ENCODE data around the gene NLGN2.

NLGN2 gene

GRCh38 chr17:7438656-7439460, 31.2 kb downstream of the NLGN2 start:
- DNase-seq = no peak

- DNase-seq = no peak
Observed at GRCh38 chr17:7439462-7440112, 31.9 kb downstream of the NLGN2 start, which contains the start of gene FGF11. Gene FGF11 (plus strand): TSS chr17:7439512. CDS start chr17:7439621, 109 bp downstream.

GRCh38 chr17:7440113-7440833, 32.6 kb downstream of the NLGN2 start:
- peak; percentile 23 to 25 for DNase-seq

GRCh38 chr17:7440834-7441195, 33.2 kb downstream of the NLGN2 start:
- DNase-seq = peak in 1 of 2 experiments; percentile 7

- no peak for DNase-seq
Observed at GRCh38 chr17:7441266-7441665, 33.6 kb downstream of the NLGN2 start.

GRCh38 chr17:7442142-7442541, 34.5 kb downstream of the NLGN2 start:
- DNase-seq = no peak

GRCh38 chr17:7443499-7444485, 36.1 kb downstream of the NLGN2 start:
- DNase-seq = no peak

- no peak for DNase-seq
Observed at GRCh38 chr17:7444682-7445618, 37.3 kb downstream of the NLGN2 start, which contains the start of gene CHRNB1. Gene CHRNB1 (plus strand): TSS chr17:7445061. CDS start chr17:7445128, 67 bp downstream.

GRCh38 chr17:7445619-7445968, 37.9 kb downstream of the NLGN2 start:
- peak in 1 of 2 experiments; percentile 17 for DNase-seq

GRCh38 chr17:7448461-7448860, 40.8 kb downstream of the NLGN2 start:
- no peak for DNase-seq

- DNase-seq = no peak
Observed at GRCh38 chr17:7459961-7460545, 52.4 kb downstream of the NLGN2 start.

GRCh38 chr17:7460850-7461660, 53.4 kb downstream of the NLGN2 start:
- no peak for DNase-seq

GRCh38 chr17:7462474-7463371, 55.1 kb downstream of the NLGN2 start:
- no peak for DNase-seq

- no peak for DNase-seq
Observed at GRCh38 chr17:7463372-7463846, 55.8 kb downstream of the NLGN2 start.

GRCh38 chr17:7464081-7464480, 56.4 kb downstream of the NLGN2 start:
- DNase-seq = no peak

- DNase-seq = no peak
Observed at GRCh38 chr17:7465597-7466275, 58.1 kb downstream of the NLGN2 start.

- no peak for DNase-seq
Observed at GRCh38 chr17:7466318-7466638, 58.6 kb downstream of the NLGN2 start.

Measured in stimulated activated CD4-positive, alpha-beta T cell treated with anti-CD3 and anti-CD28 coated beads, Interleukin-4, amount 100 ng/mL, for 4 hours (primary cell).